GM23338 (cell line): ENCODE measurements around the gene SREK1IP1. TPM values are rescaled to one million over a fixed set of nuclear protein-coding genes. Genes with fewer than 3 reads are reported as not detected.

Source experiments
- ATAC-seq: fragments of 200-7000 bp; cut with Tn5 transposase; 3 replicates; pipeline ENCODE4 v1.9.1; 2020
- DNase-seq: peaks from one replicate; pipeline ENCODE4 v3.0.0-alpha.2; 2015; ENCODE audit warnings: low spot score
- H2AFZ ChIP-seq: fragments of 200-600 bp; sonication (generic); 2 replicates; pipeline ENCODE4 v1.8.0; 2016; ENCODE audit warnings: antibody characterized with exemption, mild to moderate bottlenecking, moderate library complexity
- H3F3A ChIP-seq: fragments of 200-600 bp; sonication (generic); replicated peaks from 2 replicates; pipeline ENCODE4 v1.8.0; 2017; ENCODE audit warnings: antibody characterized with exemption, mixed run types, low read depth
- H3K27ac ChIP-seq: fragments of 200-600 bp; sonication (generic); 2 replicates; pipeline ENCODE4 v1.6.1; 2016; ENCODE audit warnings: low read depth
- H3K27me3 ChIP-seq: fragments of 200-600 bp; sonication (generic); 2 replicates; pipeline ENCODE4 v1.8.0; 2016; ENCODE audit warnings: mild to moderate bottlenecking, mixed run types, moderate library complexity; ENCODE audit not compliant: insufficient read depth
- H3K36me3 ChIP-seq: fragments of 200-600 bp; sonication (generic); 2 replicates; pipeline ENCODE4 v1.8.0; 2016; ENCODE audit warnings: mild to moderate bottlenecking; ENCODE audit not compliant: insufficient read depth
- H3K4me1 ChIP-seq: fragments of 200-600 bp; sonication (generic); 2 replicates; pipeline ENCODE4 v1.8.0; 2016; ENCODE audit warnings: mild to moderate bottlenecking, moderate library complexity; ENCODE audit not compliant: insufficient read depth
- H3K4me2 ChIP-seq: fragments of 200-600 bp; sonication (generic); 2 replicates; pipeline ENCODE4 v1.7.1; 2017; ENCODE audit warnings: mixed run types
- H3K4me3 ChIP-seq: fragments of 200-600 bp; sonication (generic); 2 replicates; pipeline ENCODE4 v1.6.1; 2016; ENCODE audit warnings: mixed run types
- H3K79me2 ChIP-seq: fragments of 200-600 bp; sonication (generic); replicated peaks from 2 replicates; pipeline ENCODE4 v1.8.0; 2017; ENCODE audit warnings: mild to moderate bottlenecking; ENCODE audit not compliant: insufficient read depth
- H3K9me2 ChIP-seq: fragments of 200-600 bp; sonication (generic); 2 replicates; pipeline ENCODE4 v1.8.0; 2017; ENCODE audit not compliant: insufficient read depth
- H4K20me1 ChIP-seq: fragments of 200-600 bp; sonication (generic); replicated peaks from 2 replicates; pipeline ENCODE4 v1.8.0; 2017; ENCODE audit warnings: mild to moderate bottlenecking; ENCODE audit not compliant: insufficient read depth
- H3K27ac Mint-ChIP-seq: 2 replicates; pipeline ENCODE4 v1.8.0; 2020; ENCODE audit warnings: inconsistent platforms, mild to moderate bottlenecking, moderate library complexity, mixed read lengths
- H3K27me3 Mint-ChIP-seq: 3 replicates; pipeline ENCODE4 v1.8.0; 2022; ENCODE audit warnings: low read depth, mild to moderate bottlenecking, moderate library complexity, mixed read lengths, inconsistent platforms; ENCODE audit not compliant: insufficient read depth, poor library complexity
- H3K36me3 Mint-ChIP-seq: 3 replicates; pipeline ENCODE4 v1.8.0; 2021; ENCODE audit warnings: low read depth, mild to moderate bottlenecking, inconsistent platforms, moderate library complexity, mixed read lengths
- H3K4me1 Mint-ChIP-seq: 3 replicates; pipeline ENCODE4 v1.8.0; 2020; ENCODE audit warnings: mild to moderate bottlenecking, inconsistent platforms, mixed read lengths
- H3K4me3 Mint-ChIP-seq: 3 replicates; pipeline ENCODE4 v1.8.0; 2021; ENCODE audit warnings: moderate library complexity, mild to moderate bottlenecking, inconsistent platforms, mixed read lengths
- H3K9me3 Mint-ChIP-seq: 3 replicates; pipeline ENCODE4 v1.8.0; 2020; ENCODE audit warnings: moderate library complexity, mild to moderate bottlenecking, inconsistent platforms, mixed read lengths
- EZH2 ChIP-seq: fragments of 200-600 bp; sonication (generic); IDR thresholded peaks from one replicate; pipeline ENCODE4 v1.8.0; 2017; ENCODE audit warnings: antibody characterized with exemption, mild to moderate bottlenecking, low read depth; ENCODE audit not compliant: unreplicated experiment
- EZH2phosphoT487 ChIP-seq: fragments of 200-600 bp; sonication (generic); IDR thresholded peaks from one replicate; pipeline ENCODE4 v1.8.1; 2018; ENCODE audit warnings: antibody characterized with exemption; ENCODE audit not compliant: unreplicated experiment
- JUNB ChIP-seq: IDR thresholded peaks from one replicate; pipeline ENCODE4 v1.6.1; 2016; ENCODE audit warnings: antibody characterized with exemption; ENCODE audit not compliant: unreplicated experiment
- ZNF114 ChIP-seq: fragments of 250-450 bp; sonication (Bioruptor Pico); IDR thresholded peaks from 2 replicates; pipeline ENCODE4 v1.5.0; 2020; ENCODE audit warnings: mild to moderate bottlenecking, moderate library complexity
- ZNF331 ChIP-seq: fragments of 250-450 bp; sonication (Bioruptor Pico); IDR thresholded peaks from 2 replicates; pipeline ENCODE4 v1.5.0; 2020; ENCODE audit warnings: low read depth, mild to moderate bottlenecking, moderate library complexity
- polyA plus RNA-seq: library from polyadenylated mRNA; unstranded; fragments of >200 nt; fragmentation: Nextera tagmentation; extraction: Ambion mirVana; gene quantifications from 2 replicates; pipeline ENCODE4 v1.2.1, GENCODE V29; 2016
- total RNA-seq: library from RNA; depleted of rRNA; stranded (reverse); fragments of >200 nt; shearing (Covaris generic); gene quantifications from 2 replicates; pipeline ENCODE4 v1.2.3, GENCODE V29; 2014
- TF ChIP-seq, protein P1 (sequence below), 2 experiments: fragments of 200-600 bp in 1 of 2; sonication (generic) in 1 of 2; conservative IDR thresholded peaks; 2 replicates each; pipeline versions ENCODE4 v1.5.1 to v1.6.1; 2016 to 2017; ENCODE audit warnings: antibody characterized with exemption in 2 of 2, low read depth in 2 of 2, mild to moderate bottlenecking in 2 of 2, moderate library complexity in 1 of 2
- TF ChIP-seq, protein P2 (sequence below): IDR thresholded peaks from one replicate; pipeline ENCODE4 v1.6.1; 2018; ENCODE audit warnings: antibody characterized with exemption; ENCODE audit not compliant: unreplicated experiment

Gene SREK1IP1
- total and polyA plus RNA-seq, 2 experiments from 2014 or later: 16.7 to 137 TPM

DNA sequence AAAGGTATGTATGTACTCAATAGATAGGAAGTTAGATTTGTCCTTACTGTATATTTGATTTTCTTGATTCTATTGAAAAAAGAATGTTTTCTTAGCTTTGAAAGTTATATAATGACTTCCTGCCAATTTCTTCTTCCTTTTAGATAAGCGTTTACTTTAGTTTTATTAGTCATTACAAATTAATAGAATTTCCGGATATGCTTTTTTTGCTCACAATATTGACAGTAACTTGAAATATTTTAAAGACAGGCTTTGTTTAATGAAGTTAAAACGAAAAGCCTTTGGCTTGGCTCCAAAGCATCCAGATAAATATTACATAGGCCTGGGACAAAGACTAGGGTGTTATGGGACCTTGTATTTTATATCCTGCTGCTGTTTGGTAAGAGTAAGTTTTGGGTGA is 49.8 kb upstream of the SREK1IP1 start:
- H3K4me3 Mint-ChIP-seq: no peak overlapping the region
- H3K27me3 ChIP-seq: no peaks in the 10 kb centered on the region
- H3K4me1 ChIP-seq: peaks cover 21% of the 10 kb centered on the region
- no peak overlapping the region for H2AFZ ChIP-seq
- no peaks in the 10 kb centered on the region for H3K9me2 ChIP-seq
- TF ChIP-seq, protein P1, sequence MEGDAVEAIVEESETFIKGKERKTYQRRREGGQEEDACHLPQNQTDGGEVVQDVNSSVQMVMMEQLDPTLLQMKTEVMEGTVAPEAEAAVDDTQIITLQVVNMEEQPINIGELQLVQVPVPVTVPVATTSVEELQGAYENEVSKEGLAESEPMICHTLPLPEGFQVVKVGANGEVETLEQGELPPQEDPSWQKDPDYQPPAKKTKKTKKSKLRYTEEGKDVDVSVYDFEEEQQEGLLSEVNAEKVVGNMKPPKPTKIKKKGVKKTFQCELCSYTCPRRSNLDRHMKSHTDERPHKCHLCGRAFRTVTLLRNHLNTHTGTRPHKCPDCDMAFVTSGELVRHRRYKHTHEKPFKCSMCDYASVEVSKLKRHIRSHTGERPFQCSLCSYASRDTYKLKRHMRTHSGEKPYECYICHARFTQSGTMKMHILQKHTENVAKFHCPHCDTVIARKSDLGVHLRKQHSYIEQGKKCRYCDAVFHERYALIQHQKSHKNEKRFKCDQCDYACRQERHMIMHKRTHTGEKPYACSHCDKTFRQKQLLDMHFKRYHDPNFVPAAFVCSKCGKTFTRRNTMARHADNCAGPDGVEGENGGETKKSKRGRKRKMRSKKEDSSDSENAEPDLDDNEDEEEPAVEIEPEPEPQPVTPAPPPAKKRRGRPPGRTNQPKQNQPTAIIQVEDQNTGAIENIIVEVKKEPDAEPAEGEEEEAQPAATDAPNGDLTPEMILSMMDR (conservative IDR thresholded peaks at IDR 0.05; ENCODE audit: low read depth in 2 of 2): no peak
- TF ChIP-seq ZNF114 (no peak), JUNB (no peak), ZNF331 (CRISPR knock-in tag) (no peak)
- no peaks in the 10 kb centered on the region for H4K20me1 ChIP-seq
- DNase-seq (no peak), ATAC-seq (no peak)
- peak overlapping the region; percentile 77 for H3K27ac Mint-ChIP-seq
- peaks cover 4% of the 10 kb centered on the region; the same call in 2 of the 3 replicates for H3K36me3 Mint-ChIP-seq
- no peaks in the 10 kb centered on the region for H3K9me3 Mint-ChIP-seq
- H3K4me3 ChIP-seq: no peak overlapping the region
- H3K4me1 Mint-ChIP-seq: peaks cover 35% of the 10 kb centered on the region
- H3K4me2 ChIP-seq: peak overlapping the region; percentile 47
- no peak overlapping the region for H3K27ac ChIP-seq
- no peaks in the 10 kb centered on the region for H3K79me2 ChIP-seq
- H3K36me3 ChIP-seq: no peaks in the 10 kb centered on the region
- peaks cover 2% of the 10 kb centered on the region for H3K27me3 Mint-ChIP-seq
- H3F3A ChIP-seq: no peaks in the 10 kb centered on the region

DNA sequence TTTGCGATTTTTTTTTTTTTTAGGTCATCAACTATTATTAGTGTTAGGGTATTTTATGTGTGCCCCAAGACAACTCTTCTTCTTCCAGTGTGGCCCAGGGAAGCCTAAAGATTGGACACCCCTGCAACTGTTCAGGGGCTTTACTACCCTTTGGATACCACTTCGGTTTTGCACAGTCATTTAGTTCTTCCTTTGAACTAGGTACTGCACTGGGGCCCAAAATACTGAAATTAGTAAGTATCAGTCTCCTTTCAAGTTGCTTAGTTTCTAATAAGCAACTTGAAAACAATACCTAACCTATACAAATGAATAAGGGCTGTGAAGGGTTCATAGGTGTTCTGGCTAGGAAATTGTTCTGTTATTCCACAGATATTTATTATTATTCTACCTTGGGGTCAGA is 45.6 kb upstream of the SREK1IP1 start:
- Histone ChIP-seq H2AFZ (no peak overlapping the region), H3K79me2 (no peaks in the 10 kb centered on the region), H3K4me2 (no peak overlapping the region), H3K4me1 (peaks cover 21% of the 10 kb centered on the region), H3K4me3 (no peak overlapping the region), H4K20me1 (no peaks in the 10 kb centered on the region), H3K27me3 (no peaks in the 10 kb centered on the region), H3K9me2 (no peaks in the 10 kb centered on the region), H3K27ac (no peak overlapping the region), H3F3A (no peaks in the 10 kb centered on the region), H3K36me3 (no peaks in the 10 kb centered on the region)
- Mint-ChIP-seq H3K4me3 (no peak overlapping the region), H3K4me1 (peaks cover 27% of the 10 kb centered on the region), H3K9me3 (no peaks in the 10 kb centered on the region), H3K36me3 (no peaks in the 10 kb centered on the region; the same call in 2 of the 3 replicates), H3K27me3 (peaks cover 2% of the 10 kb centered on the region), H3K27ac (peak overlapping the region; percentile 24; the same call in 1 of the 2 replicates)
- no peak for DNase-seq
- ATAC-seq: no peak
- TF ChIP-seq EZH2phosphoT487 (no peak), ZNF331 (CRISPR knock-in tag) (no peak), EZH2 (no peak)
- TF ChIP-seq, protein P2, sequence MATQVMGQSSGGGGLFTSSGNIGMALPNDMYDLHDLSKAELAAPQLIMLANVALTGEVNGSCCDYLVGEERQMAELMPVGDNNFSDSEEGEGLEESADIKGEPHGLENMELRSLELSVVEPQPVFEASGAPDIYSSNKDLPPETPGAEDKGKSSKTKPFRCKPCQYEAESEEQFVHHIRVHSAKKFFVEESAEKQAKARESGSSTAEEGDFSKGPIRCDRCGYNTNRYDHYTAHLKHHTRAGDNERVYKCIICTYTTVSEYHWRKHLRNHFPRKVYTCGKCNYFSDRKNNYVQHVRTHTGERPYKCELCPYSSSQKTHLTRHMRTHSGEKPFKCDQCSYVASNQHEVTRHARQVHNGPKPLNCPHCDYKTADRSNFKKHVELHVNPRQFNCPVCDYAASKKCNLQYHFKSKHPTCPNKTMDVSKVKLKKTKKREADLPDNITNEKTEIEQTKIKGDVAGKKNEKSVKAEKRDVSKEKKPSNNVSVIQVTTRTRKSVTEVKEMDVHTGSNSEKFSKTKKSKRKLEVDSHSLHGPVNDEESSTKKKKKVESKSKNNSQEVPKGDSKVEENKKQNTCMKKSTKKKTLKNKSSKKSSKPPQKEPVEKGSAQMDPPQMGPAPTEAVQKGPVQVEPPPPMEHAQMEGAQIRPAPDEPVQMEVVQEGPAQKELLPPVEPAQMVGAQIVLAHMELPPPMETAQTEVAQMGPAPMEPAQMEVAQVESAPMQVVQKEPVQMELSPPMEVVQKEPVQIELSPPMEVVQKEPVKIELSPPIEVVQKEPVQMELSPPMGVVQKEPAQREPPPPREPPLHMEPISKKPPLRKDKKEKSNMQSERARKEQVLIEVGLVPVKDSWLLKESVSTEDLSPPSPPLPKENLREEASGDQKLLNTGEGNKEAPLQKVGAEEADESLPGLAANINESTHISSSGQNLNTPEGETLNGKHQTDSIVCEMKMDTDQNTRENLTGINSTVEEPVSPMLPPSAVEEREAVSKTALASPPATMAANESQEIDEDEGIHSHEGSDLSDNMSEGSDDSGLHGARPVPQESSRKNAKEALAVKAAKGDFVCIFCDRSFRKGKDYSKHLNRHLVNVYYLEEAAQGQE: no peak
- TF ChIP-seq, protein P1 (conservative IDR thresholded peaks at IDR 0.05; ENCODE audit: low read depth in 2 of 2): no peak
